ENCODE data around the gene NOL11.

DNA sequence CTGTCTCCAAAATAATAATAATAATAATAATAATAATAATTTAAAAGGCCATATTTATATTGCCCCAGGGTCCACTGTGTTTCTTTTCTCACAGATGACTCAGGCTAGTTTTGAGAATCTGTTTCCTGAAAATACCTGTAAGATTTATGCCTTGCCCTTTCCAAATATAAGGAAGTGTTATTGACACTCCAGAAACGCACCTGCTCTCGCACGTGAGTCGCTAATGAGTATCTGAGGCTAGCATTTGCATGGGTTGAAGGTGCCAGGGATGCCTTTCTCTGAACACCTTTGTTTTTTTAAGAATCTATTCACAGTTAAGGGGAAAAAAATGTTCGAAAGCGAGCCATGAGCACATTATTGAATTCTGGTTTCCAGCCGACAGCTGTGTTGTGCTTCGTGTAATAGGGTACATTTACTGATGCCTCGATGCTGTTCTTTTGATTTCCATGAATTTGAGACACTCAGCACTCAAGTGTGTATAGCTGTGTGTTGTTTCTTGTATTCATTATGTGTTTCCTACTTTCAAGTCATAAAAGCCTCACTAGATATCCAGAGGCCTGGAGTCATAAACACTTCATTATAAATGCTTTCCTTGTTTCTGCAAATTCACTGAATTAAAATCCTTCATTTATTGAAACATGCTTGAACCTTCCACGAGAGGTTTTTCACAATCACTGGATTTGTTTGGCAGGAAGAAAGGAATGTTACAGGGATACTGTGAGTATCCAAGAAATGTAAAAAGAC, 45.0 kb upstream of the NOL11 start:
- TF ChIP-seq, protein P1, sequence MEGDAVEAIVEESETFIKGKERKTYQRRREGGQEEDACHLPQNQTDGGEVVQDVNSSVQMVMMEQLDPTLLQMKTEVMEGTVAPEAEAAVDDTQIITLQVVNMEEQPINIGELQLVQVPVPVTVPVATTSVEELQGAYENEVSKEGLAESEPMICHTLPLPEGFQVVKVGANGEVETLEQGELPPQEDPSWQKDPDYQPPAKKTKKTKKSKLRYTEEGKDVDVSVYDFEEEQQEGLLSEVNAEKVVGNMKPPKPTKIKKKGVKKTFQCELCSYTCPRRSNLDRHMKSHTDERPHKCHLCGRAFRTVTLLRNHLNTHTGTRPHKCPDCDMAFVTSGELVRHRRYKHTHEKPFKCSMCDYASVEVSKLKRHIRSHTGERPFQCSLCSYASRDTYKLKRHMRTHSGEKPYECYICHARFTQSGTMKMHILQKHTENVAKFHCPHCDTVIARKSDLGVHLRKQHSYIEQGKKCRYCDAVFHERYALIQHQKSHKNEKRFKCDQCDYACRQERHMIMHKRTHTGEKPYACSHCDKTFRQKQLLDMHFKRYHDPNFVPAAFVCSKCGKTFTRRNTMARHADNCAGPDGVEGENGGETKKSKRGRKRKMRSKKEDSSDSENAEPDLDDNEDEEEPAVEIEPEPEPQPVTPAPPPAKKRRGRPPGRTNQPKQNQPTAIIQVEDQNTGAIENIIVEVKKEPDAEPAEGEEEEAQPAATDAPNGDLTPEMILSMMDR (conservative IDR thresholded peaks at IDR 0.05; ENCODE audit: low read depth in 2 of 2), result no peak
- TF ChIP-seq EZH2 (IDR thresholded peaks at IDR 0.05; ENCODE audit: low read depth, unreplicated experiment) (no peak), ZNF114 (CRISPR knock-in tag; IDR thresholded peaks at IDR 0.05) (no peak), JUNB (IDR thresholded peaks at IDR 0.05; ENCODE audit: unreplicated experiment) (no peak)
- TF ChIP-seq, protein P2, sequence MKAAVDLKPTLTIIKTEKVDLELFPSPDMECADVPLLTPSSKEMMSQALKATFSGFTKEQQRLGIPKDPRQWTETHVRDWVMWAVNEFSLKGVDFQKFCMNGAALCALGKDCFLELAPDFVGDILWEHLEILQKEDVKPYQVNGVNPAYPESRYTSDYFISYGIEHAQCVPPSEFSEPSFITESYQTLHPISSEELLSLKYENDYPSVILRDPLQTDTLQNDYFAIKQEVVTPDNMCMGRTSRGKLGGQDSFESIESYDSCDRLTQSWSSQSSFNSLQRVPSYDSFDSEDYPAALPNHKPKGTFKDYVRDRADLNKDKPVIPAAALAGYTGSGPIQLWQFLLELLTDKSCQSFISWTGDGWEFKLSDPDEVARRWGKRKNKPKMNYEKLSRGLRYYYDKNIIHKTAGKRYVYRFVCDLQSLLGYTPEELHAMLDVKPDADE (IDR thresholded peaks at IDR 0.05), result no peak
- TF ChIP-seq, protein P3, sequence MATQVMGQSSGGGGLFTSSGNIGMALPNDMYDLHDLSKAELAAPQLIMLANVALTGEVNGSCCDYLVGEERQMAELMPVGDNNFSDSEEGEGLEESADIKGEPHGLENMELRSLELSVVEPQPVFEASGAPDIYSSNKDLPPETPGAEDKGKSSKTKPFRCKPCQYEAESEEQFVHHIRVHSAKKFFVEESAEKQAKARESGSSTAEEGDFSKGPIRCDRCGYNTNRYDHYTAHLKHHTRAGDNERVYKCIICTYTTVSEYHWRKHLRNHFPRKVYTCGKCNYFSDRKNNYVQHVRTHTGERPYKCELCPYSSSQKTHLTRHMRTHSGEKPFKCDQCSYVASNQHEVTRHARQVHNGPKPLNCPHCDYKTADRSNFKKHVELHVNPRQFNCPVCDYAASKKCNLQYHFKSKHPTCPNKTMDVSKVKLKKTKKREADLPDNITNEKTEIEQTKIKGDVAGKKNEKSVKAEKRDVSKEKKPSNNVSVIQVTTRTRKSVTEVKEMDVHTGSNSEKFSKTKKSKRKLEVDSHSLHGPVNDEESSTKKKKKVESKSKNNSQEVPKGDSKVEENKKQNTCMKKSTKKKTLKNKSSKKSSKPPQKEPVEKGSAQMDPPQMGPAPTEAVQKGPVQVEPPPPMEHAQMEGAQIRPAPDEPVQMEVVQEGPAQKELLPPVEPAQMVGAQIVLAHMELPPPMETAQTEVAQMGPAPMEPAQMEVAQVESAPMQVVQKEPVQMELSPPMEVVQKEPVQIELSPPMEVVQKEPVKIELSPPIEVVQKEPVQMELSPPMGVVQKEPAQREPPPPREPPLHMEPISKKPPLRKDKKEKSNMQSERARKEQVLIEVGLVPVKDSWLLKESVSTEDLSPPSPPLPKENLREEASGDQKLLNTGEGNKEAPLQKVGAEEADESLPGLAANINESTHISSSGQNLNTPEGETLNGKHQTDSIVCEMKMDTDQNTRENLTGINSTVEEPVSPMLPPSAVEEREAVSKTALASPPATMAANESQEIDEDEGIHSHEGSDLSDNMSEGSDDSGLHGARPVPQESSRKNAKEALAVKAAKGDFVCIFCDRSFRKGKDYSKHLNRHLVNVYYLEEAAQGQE (IDR thresholded peaks at IDR 0.05; ENCODE audit: unreplicated experiment), result no peak

Data from GM23338 (cell line).